Measurements from ENCODE around the gene PLAC8L1.
"Not testable (repeated sequence)": the region's sequence is repeated elsewhere in the genome, so short reads cannot be mapped to it uniquely, and the experiment has no call there.

The PLAC8L1 gene, protein sequence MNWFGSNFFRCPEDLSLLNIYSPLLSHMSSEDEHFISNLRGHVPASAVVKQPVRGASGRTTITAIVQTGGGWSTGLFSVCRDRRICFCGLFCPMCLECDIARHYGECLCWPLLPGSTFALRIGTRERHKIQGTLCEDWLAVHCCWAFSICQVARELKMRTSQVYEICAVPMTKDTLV

DNA sequence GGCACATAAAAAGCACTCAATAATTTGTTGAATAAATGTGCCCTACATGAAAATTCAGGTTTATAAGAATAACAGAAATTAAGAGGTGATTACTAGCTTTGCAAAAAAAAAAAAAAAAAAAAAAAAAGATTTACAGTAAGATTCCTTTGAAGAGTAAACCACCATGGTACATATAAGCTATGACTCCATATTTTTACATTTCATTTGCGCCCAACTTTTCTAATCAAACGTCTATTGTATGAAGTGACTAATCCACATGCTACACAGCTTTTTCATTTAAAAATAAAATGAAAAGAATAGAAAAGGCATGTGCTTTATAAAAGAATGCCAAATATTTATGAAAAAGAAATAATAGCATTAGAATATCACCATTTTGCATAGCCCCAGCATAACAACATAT is at the start of gene PLAC8L1:
Gene PLAC8L1 (minus strand): TSS at position 101 of the 400 bp plus-strand sequence. CDS start 1,266 bp downstream, outside the sequence.
- H3K27ac ChIP-seq, result no peak within 1 kb of the TSS
- TF ChIP-seq, protein P1, sequence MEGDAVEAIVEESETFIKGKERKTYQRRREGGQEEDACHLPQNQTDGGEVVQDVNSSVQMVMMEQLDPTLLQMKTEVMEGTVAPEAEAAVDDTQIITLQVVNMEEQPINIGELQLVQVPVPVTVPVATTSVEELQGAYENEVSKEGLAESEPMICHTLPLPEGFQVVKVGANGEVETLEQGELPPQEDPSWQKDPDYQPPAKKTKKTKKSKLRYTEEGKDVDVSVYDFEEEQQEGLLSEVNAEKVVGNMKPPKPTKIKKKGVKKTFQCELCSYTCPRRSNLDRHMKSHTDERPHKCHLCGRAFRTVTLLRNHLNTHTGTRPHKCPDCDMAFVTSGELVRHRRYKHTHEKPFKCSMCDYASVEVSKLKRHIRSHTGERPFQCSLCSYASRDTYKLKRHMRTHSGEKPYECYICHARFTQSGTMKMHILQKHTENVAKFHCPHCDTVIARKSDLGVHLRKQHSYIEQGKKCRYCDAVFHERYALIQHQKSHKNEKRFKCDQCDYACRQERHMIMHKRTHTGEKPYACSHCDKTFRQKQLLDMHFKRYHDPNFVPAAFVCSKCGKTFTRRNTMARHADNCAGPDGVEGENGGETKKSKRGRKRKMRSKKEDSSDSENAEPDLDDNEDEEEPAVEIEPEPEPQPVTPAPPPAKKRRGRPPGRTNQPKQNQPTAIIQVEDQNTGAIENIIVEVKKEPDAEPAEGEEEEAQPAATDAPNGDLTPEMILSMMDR (IDR thresholded peaks at IDR 0.05), result no peak
- DNase-seq (ENCODE audit: low spot score), result no peak
- H3K4me3 ChIP-seq, result no peak within 1 kb of the TSS

DNA sequence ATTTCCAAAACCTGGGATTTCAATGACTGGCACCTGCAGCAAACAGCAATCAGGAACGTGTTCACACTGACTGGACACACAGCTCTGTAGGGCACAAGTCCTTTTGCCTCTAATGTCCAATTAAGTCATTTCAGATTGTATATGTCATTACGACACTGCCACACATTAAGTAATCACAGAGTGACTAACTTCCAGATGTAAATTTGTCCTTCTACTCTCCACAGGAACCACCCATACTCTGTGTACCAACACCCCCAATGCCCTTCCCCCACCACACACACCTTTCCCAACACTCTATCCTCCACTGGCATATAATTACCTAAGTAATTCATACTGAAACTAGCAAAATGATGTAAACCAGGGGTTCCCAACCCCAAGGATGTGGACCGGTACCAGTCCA is 46.6 kb upstream of the PLAC8L1 start:
- TF ChIP-seq, protein P1 (IDR thresholded peaks at IDR 0.05), result no peak

DNA sequence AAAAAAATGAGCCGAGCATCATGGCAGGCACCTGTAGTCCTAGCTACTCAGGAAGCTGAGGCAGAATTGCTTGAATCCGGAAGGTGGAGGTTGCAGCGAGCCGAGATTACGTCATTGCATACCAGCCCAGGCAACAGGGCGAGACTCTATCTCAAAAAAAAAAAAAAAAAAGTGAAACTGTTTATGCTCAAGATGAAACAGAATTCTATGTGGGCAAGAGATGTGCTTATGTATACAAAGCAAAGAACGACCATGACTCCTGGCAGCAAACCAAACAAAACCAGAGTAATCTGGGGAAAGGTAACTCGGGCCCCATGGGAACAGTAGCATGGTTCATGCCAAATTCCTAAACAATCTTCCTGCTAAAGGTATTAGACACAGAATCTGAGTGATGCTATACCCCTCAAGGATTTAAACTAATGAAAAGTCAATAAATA is 32.6 kb upstream of the PLAC8L1 start:
- H3K4me3 ChIP-seq, result no peak overlapping the region
- DNase-seq (ENCODE audit: low spot score), result no peak
- TF ChIP-seq, protein P1 (IDR thresholded peaks at IDR 0.05), result no peak
- no peak overlapping the region for H3K27ac ChIP-seq

More for the DNA sequence above, 46.6 kb upstream of the PLAC8L1 start:
- DNase-seq (ENCODE audit: low spot score), result no peak
- no peak overlapping the region for H3K4me3 ChIP-seq
- no peak overlapping the region for H3K27ac ChIP-seq

DNA sequence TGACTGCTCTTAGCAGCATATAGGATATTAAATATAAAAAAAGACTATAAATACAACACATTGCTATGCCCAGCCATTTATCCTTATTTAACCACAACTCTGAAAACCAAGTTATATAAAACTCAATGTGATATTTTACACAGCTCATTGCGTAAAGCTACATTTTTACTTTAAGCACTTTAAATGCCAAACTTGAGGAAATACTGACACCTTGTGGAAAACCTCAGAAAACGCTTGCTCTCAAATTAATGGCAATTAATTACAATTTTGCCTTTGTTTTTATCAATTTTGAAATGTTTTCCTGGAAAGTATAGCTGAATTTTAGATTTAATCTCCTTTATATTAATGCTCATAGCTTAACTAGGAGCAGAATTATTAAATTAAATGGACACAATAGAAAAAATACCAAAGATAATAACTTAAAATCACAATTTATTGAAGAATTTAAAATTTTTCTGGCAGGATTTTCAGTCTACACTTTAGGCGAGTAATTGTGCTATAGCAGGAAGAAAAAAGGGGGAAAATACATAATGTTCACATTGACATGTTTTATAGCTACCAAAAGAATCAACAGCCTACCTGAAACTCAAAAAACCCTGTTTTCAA is 25.2 kb upstream of the PLAC8L1 start:
- no peak overlapping the region for H3K27ac ChIP-seq
- DNase-seq (ENCODE audit: low spot score), result no peak
- H3K4me3 ChIP-seq, result no peak overlapping the region
- TF ChIP-seq, protein P1 (IDR thresholded peaks at IDR 0.05), result peak; percentile 32

DNA sequence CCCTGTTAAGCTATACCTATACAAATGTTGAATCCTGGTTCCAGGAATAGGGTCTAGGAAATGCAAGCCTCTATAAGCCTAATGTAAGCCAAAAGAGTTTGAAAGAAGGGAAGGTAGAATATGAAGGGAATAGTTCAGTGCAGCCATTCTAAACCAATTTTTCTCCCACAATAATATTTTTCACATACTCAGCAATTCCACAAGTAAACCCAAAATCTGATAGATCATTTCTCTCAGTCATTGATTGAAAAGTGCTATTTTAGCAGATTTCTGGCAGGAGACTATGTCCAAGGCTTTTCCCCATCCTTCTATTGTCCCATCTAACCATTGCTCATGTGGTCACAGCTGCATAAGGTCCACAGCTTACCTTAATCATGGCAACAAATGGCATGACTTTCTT is 20.7 kb upstream of the PLAC8L1 start:
- TF ChIP-seq, protein P1 (IDR thresholded peaks at IDR 0.05), result no peak
- DNase-seq (ENCODE audit: low spot score), result no peak
- Histone ChIP-seq H3K4me3 (no peak overlapping the region), H3K27ac (no peak overlapping the region)

DNA sequence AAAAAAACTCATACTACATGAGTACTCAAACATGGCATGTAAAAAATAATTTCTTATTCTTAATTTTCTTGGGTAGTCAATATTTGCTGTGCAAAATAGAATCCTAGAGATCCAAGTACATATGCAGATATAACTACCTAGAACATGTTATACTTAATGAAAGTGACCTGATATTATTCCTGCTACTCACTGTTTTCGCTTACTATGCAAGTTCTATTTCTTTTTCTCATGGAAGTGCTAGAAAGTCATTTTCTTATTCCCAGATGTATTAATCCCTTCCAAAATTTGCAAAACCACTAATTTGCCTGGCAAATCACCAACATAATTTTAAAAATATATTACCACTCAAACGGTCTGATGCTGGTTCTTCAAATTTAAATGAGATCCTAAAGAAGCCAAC is 19.2 kb upstream of the PLAC8L1 start:
- Histone ChIP-seq H3K4me3 (no peak overlapping the region), H3K27ac (no peak overlapping the region)
- no peak for DNase-seq (ENCODE audit: low spot score)
- TF ChIP-seq, protein P1 (IDR thresholded peaks at IDR 0.05), result no peak

DNA sequence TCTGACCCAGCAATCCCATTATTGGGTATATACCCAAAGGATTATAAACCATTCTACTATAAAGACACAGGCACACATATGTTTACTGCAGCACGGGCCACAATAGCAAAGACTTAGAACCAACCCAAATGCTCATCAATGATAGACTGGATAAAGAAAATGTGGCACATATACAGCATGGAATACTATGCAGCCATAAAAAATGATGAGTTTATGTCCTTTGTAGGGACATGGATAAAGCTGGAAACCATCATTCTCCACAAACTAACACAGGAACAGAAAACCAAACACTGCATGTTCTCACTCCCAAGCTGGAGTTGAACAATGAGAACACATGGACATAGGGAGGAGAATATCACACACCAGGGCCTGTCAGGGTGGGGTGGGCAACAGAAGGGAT is 16.1 kb upstream of the PLAC8L1 start:
- H3K4me3 ChIP-seq; H3K27ac ChIP-seq; DNase-seq (ENCODE audit: low spot score): not testable (repeated sequence)

Data from coronary artery (tissue), 2 donors.